GM23338 (cell line): Measurements from ENCODE around the gene PROKR2. TPM values are rescaled to one million over a fixed set of nuclear protein-coding genes. Genes with fewer than 3 reads are reported as not detected.
A peak's percentile ranks its signal among the peaks of the same experiment; 100 is the strongest.

ENCODE experiments used
- ATAC-seq: fragments of 200-7000 bp; cut with Tn5 transposase; 3 replicates; pipeline ENCODE4 v1.9.1; 2020
- DNase-seq: peaks from one replicate; pipeline ENCODE4 v3.0.0-alpha.2; 2015; ENCODE audit warnings: low spot score
- H2AFZ ChIP-seq: fragments of 200-600 bp; sonication (generic); 2 replicates; pipeline ENCODE4 v1.8.0; 2016; ENCODE audit warnings: antibody characterized with exemption, mild to moderate bottlenecking, moderate library complexity
- H3F3A ChIP-seq: fragments of 200-600 bp; sonication (generic); replicated peaks from 2 replicates; pipeline ENCODE4 v1.8.0; 2017; ENCODE audit warnings: antibody characterized with exemption, mixed run types, low read depth
- H3K27ac ChIP-seq: fragments of 200-600 bp; sonication (generic); 2 replicates; pipeline ENCODE4 v1.6.1; 2016; ENCODE audit warnings: low read depth
- H3K27me3 ChIP-seq: fragments of 200-600 bp; sonication (generic); 2 replicates; pipeline ENCODE4 v1.8.0; 2016; ENCODE audit warnings: mild to moderate bottlenecking, mixed run types, moderate library complexity; ENCODE audit not compliant: insufficient read depth
- H3K36me3 ChIP-seq: fragments of 200-600 bp; sonication (generic); 2 replicates; pipeline ENCODE4 v1.8.0; 2016; ENCODE audit warnings: mild to moderate bottlenecking; ENCODE audit not compliant: insufficient read depth
- H3K4me1 ChIP-seq: fragments of 200-600 bp; sonication (generic); 2 replicates; pipeline ENCODE4 v1.8.0; 2016; ENCODE audit warnings: mild to moderate bottlenecking, moderate library complexity; ENCODE audit not compliant: insufficient read depth
- H3K4me2 ChIP-seq: fragments of 200-600 bp; sonication (generic); 2 replicates; pipeline ENCODE4 v1.7.1; 2017; ENCODE audit warnings: mixed run types
- H3K4me3 ChIP-seq: fragments of 200-600 bp; sonication (generic); 2 replicates; pipeline ENCODE4 v1.6.1; 2016; ENCODE audit warnings: mixed run types
- H3K79me2 ChIP-seq: fragments of 200-600 bp; sonication (generic); replicated peaks from 2 replicates; pipeline ENCODE4 v1.8.0; 2017; ENCODE audit warnings: mild to moderate bottlenecking; ENCODE audit not compliant: insufficient read depth
- H3K9me2 ChIP-seq: fragments of 200-600 bp; sonication (generic); 2 replicates; pipeline ENCODE4 v1.8.0; 2017; ENCODE audit not compliant: insufficient read depth
- H4K20me1 ChIP-seq: fragments of 200-600 bp; sonication (generic); replicated peaks from 2 replicates; pipeline ENCODE4 v1.8.0; 2017; ENCODE audit warnings: mild to moderate bottlenecking; ENCODE audit not compliant: insufficient read depth
- H3K27ac Mint-ChIP-seq: 2 replicates; pipeline ENCODE4 v1.8.0; 2020; ENCODE audit warnings: inconsistent platforms, mild to moderate bottlenecking, moderate library complexity, mixed read lengths
- H3K27me3 Mint-ChIP-seq: 3 replicates; pipeline ENCODE4 v1.8.0; 2022; ENCODE audit warnings: low read depth, mild to moderate bottlenecking, moderate library complexity, mixed read lengths, inconsistent platforms; ENCODE audit not compliant: insufficient read depth, poor library complexity
- H3K36me3 Mint-ChIP-seq: 3 replicates; pipeline ENCODE4 v1.8.0; 2021; ENCODE audit warnings: low read depth, mild to moderate bottlenecking, inconsistent platforms, moderate library complexity, mixed read lengths
- H3K4me1 Mint-ChIP-seq: 3 replicates; pipeline ENCODE4 v1.8.0; 2020; ENCODE audit warnings: mild to moderate bottlenecking, inconsistent platforms, mixed read lengths
- H3K4me3 Mint-ChIP-seq: 3 replicates; pipeline ENCODE4 v1.8.0; 2021; ENCODE audit warnings: moderate library complexity, mild to moderate bottlenecking, inconsistent platforms, mixed read lengths
- H3K9me3 Mint-ChIP-seq: 3 replicates; pipeline ENCODE4 v1.8.0; 2020; ENCODE audit warnings: moderate library complexity, mild to moderate bottlenecking, inconsistent platforms, mixed read lengths
- CREB1 ChIP-seq: fragments of 250-450 bp; sonication (Bioruptor Pico); IDR thresholded peaks from 2 replicates; pipeline ENCODE4 v1.5.0; 2020; ENCODE audit warnings: low read depth, mild to moderate bottlenecking, moderate library complexity
- EZH2 ChIP-seq: fragments of 200-600 bp; sonication (generic); IDR thresholded peaks from one replicate; pipeline ENCODE4 v1.8.0; 2017; ENCODE audit warnings: antibody characterized with exemption, mild to moderate bottlenecking, low read depth; ENCODE audit not compliant: unreplicated experiment
- NANOG ChIP-seq: IDR thresholded peaks from 2 replicates; pipeline ENCODE4 v1.6.1; 2016; ENCODE audit warnings: antibody characterized with exemption, borderline replicate concordance
- STAT1 ChIP-seq: IDR thresholded peaks from one replicate; pipeline ENCODE4 v1.6.1; 2016; ENCODE audit warnings: antibody characterized with exemption; ENCODE audit not compliant: unreplicated experiment
- ZNF114 ChIP-seq: fragments of 250-450 bp; sonication (Bioruptor Pico); IDR thresholded peaks from 2 replicates; pipeline ENCODE4 v1.5.0; 2020; ENCODE audit warnings: mild to moderate bottlenecking, moderate library complexity
- ZNF331 ChIP-seq: fragments of 250-450 bp; sonication (Bioruptor Pico); IDR thresholded peaks from 2 replicates; pipeline ENCODE4 v1.5.0; 2020; ENCODE audit warnings: low read depth, mild to moderate bottlenecking, moderate library complexity
- polyA plus RNA-seq: library from polyadenylated mRNA; unstranded; fragments of >200 nt; fragmentation: Nextera tagmentation; extraction: Ambion mirVana; gene quantifications from 2 replicates; pipeline ENCODE4 v1.2.1, GENCODE V29; 2016
- total RNA-seq: library from RNA; depleted of rRNA; stranded (reverse); fragments of >200 nt; shearing (Covaris generic); gene quantifications from 2 replicates; pipeline ENCODE4 v1.2.3, GENCODE V29; 2014
- TF ChIP-seq, protein P1 (sequence below): fragments of 250-450 bp; sonication (Bioruptor Pico); IDR thresholded peaks from 2 replicates; pipeline ENCODE4 v1.5.0; 2020; ENCODE audit warnings: mild to moderate bottlenecking, moderate library complexity
- TF ChIP-seq, protein P2 (sequence below): IDR thresholded peaks from one replicate; pipeline ENCODE4 v1.6.1; 2018; ENCODE audit warnings: antibody characterized with exemption; ENCODE audit not compliant: unreplicated experiment
- TF ChIP-seq, protein P3 (sequence below), 2 experiments: fragments of 200-600 bp in 1 of 2; sonication (generic) in 1 of 2; conservative IDR thresholded peaks; 2 replicates each; pipeline versions ENCODE4 v1.5.1 to v1.6.1; 2016 to 2017; ENCODE audit warnings: antibody characterized with exemption in 2 of 2, low read depth in 2 of 2, mild to moderate bottlenecking in 2 of 2, moderate library complexity in 1 of 2

PROKR2 gene
- total and polyA plus RNA-seq, 2 experiments from 2014 or later, result 1.9 to 5.9 TPM

DNA sequence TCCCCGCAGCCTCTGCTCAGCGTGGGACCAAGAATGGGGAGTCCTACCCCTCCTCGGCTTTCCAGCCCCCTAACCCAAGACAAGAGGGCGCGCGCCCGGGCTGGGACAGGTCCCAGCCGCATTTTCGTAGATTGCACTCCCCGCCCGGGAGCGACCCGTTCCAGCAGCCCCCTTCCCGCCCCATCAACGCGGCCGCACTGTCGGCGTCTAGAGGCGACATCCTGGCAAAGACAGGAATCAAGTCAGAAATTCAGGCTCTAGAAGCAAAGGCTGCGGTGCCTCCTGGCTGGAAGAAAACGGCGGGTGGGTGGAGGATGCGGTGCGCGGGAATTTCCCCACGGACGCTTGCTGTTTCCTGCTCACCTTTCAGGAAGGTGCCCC, 957 bp downstream of the PROKR2 start:
- peak overlapping the region; percentile 93 for H3K4me2 ChIP-seq
- no peaks in the 10 kb centered on the region; the same call in 1 of the 2 replicates for H3K4me1 ChIP-seq
- Mint-ChIP-seq H3K27me3 (peaks cover 42% of the 10 kb centered on the region), H3K4me1 (peaks cover 10% of the 10 kb centered on the region), H3K4me3 (peak overlapping the region; percentile 89), H3K27ac (no peak overlapping the region), H3K36me3 (peaks cover 13% of the 10 kb centered on the region), H3K9me3 (peaks cover 3% of the 10 kb centered on the region)
- H3K27ac ChIP-seq, result no peak overlapping the region
- H3K9me2 ChIP-seq, result peaks cover 10% of the 10 kb centered on the region; the same call in 1 of the 2 replicates
- ATAC-seq (peak; percentile 43), DNase-seq (peak; percentile 64)
- H3K36me3 ChIP-seq, result no peaks in the 10 kb centered on the region
- TF ChIP-seq, protein P1, sequence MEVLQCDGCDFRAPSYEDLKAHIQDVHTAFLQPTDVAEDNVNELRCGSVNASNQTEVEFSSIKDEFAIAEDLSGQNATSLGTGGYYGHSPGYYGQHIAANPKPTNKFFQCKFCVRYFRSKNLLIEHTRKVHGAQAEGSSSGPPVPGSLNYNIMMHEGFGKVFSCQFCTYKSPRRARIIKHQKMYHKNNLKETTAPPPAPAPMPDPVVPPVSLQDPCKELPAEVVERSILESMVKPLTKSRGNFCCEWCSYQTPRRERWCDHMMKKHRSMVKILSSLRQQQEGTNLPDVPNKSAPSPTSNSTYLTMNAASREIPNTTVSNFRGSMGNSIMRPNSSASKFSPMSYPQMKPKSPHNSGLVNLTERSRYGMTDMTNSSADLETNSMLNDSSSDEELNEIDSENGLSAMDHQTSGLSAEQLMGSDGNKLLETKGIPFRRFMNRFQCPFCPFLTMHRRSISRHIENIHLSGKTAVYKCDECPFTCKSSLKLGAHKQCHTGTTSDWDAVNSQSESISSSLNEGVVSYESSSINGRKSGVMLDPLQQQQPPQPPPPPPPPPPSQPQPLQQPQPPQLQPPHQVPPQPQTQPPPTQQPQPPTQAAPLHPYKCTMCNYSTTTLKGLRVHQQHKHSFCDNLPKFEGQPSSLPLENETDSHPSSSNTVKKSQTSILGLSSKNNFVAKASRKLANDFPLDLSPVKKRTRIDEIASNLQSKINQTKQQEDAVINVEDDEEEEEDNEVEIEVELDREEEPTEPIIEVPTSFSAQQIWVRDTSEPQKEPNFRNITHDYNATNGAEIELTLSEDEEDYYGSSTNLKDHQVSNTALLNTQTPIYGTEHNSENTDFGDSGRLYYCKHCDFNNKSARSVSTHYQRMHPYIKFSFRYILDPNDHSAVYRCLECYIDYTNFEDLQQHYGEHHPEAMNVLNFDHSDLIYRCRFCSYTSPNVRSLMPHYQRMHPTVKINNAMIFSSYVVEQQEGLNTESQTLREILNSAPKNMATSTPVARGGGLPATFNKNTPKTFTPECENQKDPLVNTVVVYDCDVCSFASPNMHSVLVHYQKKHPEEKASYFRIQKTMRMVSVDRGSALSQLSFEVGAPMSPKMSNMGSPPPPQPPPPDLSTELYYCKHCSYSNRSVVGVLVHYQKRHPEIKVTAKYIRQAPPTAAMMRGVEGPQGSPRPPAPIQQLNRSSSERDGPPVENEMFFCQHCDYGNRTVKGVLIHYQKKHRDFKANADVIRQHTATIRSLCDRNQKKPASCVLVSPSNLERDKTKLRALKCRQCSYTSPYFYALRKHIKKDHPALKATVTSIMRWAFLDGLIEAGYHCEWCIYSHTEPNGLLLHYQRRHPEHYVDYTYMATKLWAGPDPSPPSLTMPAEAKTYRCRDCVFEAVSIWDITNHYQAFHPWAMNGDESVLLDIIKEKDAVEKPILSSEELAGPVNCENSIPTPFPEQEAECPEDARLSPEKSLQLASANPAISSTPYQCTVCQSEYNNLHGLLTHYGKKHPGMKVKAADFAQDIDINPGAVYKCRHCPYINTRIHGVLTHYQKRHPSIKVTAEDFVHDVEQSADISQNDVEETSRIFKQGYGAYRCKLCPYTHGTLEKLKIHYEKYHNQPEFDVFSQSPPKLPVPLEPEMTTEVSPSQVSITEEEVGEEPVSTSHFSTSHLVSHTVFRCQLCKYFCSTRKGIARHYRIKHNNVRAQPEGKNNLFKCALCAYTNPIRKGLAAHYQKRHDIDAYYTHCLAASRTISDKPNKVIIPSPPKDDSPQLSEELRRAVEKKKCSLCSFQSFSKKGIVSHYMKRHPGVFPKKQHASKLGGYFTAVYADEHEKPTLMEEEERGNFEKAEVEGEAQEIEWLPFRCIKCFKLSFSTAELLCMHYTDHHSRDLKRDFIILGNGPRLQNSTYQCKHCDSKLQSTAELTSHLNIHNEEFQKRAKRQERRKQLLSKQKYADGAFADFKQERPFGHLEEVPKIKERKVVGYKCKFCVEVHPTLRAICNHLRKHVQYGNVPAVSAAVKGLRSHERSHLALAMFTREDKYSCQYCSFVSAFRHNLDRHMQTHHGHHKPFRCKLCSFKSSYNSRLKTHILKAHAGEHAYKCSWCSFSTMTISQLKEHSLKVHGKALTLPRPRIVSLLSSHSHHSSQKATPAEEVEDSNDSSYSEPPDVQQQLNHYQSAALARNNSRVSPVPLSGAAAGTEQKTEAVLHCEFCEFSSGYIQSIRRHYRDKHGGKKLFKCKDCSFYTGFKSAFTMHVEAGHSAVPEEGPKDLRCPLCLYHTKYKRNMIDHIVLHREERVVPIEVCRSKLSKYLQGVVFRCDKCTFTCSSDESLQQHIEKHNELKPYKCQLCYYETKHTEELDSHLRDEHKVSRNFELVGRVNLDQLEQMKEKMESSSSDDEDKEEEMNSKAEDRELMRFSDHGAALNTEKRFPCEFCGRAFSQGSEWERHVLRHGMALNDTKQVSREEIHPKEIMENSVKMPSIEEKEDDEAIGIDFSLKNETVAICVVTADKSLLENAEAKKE (CRISPR knock-in tag), result no peak
- TF ChIP-seq, protein P2, sequence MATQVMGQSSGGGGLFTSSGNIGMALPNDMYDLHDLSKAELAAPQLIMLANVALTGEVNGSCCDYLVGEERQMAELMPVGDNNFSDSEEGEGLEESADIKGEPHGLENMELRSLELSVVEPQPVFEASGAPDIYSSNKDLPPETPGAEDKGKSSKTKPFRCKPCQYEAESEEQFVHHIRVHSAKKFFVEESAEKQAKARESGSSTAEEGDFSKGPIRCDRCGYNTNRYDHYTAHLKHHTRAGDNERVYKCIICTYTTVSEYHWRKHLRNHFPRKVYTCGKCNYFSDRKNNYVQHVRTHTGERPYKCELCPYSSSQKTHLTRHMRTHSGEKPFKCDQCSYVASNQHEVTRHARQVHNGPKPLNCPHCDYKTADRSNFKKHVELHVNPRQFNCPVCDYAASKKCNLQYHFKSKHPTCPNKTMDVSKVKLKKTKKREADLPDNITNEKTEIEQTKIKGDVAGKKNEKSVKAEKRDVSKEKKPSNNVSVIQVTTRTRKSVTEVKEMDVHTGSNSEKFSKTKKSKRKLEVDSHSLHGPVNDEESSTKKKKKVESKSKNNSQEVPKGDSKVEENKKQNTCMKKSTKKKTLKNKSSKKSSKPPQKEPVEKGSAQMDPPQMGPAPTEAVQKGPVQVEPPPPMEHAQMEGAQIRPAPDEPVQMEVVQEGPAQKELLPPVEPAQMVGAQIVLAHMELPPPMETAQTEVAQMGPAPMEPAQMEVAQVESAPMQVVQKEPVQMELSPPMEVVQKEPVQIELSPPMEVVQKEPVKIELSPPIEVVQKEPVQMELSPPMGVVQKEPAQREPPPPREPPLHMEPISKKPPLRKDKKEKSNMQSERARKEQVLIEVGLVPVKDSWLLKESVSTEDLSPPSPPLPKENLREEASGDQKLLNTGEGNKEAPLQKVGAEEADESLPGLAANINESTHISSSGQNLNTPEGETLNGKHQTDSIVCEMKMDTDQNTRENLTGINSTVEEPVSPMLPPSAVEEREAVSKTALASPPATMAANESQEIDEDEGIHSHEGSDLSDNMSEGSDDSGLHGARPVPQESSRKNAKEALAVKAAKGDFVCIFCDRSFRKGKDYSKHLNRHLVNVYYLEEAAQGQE, result no peak
- TF ChIP-seq STAT1 (no peak), ZNF114 (no peak), CREB1 (no peak), ZNF331 (no peak), EZH2 (no peak), NANOG (no peak)
- TF ChIP-seq, protein P3, sequence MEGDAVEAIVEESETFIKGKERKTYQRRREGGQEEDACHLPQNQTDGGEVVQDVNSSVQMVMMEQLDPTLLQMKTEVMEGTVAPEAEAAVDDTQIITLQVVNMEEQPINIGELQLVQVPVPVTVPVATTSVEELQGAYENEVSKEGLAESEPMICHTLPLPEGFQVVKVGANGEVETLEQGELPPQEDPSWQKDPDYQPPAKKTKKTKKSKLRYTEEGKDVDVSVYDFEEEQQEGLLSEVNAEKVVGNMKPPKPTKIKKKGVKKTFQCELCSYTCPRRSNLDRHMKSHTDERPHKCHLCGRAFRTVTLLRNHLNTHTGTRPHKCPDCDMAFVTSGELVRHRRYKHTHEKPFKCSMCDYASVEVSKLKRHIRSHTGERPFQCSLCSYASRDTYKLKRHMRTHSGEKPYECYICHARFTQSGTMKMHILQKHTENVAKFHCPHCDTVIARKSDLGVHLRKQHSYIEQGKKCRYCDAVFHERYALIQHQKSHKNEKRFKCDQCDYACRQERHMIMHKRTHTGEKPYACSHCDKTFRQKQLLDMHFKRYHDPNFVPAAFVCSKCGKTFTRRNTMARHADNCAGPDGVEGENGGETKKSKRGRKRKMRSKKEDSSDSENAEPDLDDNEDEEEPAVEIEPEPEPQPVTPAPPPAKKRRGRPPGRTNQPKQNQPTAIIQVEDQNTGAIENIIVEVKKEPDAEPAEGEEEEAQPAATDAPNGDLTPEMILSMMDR (conservative IDR thresholded peaks at IDR 0.05; ENCODE audit: low read depth in 2 of 2), result no peak
- H3K27me3 ChIP-seq, result peaks cover 43% of the 10 kb centered on the region
- no peaks in the 10 kb centered on the region for H3K79me2 ChIP-seq
- no peaks in the 10 kb centered on the region for H3F3A ChIP-seq
- peak overlapping the region; percentile 92 for H3K4me3 ChIP-seq
- peak overlapping the region; percentile 99 for H2AFZ ChIP-seq
- H4K20me1 ChIP-seq, result no peaks in the 10 kb centered on the region
